HG02852 (cell line): Measurements from ENCODE around the gene PLXDC1.

Experiments
- ATAC-seq: cut with Tn5 transposase; IDR thresholded peaks from one replicate; pipeline ENCODE4 v1.9.1; 2021; ENCODE audit warnings: mild to moderate bottlenecking, moderate library complexity; ENCODE audit not compliant: unreplicated experiment

The PLXDC1 gene

DNA sequence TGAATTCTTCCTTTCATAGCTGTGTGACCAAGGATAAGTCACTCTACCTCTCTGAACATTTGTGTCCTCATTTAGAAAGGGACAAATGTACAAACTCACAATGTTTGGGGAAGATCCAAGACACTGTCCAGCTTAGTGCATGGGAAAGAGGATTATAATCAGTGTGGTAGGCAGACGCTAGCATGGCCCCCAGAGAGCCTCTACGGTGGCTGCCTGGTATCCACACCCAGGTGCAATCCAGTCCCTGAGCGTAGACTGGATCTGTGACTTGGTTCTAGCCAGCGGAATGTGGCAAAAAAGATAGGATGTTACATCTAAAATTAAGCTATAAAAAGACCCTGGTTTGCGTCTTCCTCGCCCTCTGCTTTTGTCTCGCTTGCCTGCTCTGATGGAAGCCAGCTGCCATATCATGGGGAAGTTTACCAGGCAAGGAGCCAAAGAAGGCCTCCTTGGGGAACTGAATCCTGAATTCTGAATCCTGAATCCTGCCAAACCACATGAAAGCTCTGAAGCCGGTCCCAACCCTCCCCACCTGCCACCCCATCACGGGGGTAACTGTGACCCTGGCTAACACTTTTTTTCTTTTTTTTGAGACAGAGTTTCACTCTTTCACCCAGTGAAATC, 51.7 kb downstream of the PLXDC1 start:
- no peak for ATAC-seq

DNA sequence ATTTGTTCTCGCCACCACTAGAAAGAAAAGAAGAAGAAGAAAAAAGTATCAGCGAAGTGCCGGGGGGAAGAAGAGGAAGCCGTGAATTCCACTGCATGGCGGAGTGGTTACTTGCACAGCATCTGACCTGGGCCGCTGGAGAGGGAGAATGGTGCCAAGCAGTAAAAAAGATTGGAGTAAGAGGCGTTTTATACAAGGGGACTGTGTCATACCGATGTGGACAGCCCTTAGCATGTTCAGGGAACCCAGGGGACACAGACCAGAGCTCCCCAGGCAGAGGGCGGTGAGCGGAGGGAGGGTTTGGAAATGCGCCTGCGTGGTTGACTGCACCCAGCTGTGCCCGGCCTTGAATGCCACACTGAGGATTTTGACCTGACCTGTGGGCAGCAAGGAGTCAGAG, 52.8 kb downstream of the PLXDC1 start:
- no peak for ATAC-seq

DNA sequence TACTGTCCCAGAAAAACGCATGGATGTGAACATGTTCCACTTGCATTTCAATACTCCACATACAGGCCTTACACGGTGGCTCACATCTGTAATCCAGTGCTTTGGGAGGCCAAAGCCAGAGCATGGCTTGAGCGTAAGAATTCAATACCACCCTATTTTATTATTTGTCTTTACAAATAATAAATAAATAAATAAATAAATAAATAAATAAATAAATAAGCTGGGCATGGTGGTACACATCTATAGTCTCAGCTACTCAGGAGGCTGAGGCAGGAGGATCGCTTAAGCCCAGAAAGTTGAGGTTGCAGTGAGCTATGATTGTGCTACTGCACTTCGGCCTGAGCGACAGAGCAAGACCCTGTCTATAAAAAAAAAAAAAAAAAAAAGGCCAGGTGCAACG, 53.9 kb downstream of the PLXDC1 start:
- ATAC-seq = no peak

DNA sequence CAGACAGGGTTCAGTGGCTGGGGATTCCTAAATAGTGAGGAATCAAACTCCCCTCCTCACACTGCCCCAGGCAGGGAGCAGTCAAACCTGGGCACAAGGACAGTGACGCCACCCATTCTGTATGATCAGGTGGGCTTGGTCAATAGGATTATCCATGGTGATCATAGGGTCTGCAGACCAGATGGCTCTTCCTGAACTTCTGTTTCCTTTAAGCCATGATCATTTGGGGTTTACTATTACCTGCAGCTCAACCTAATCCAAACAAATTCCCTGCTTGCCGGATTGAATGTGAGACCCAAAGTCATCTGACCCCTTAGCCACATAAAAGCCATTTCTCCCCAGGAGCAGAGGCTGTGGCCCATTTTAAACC, 54.3 kb downstream of the PLXDC1 start:
- no peak for ATAC-seq

DNA sequence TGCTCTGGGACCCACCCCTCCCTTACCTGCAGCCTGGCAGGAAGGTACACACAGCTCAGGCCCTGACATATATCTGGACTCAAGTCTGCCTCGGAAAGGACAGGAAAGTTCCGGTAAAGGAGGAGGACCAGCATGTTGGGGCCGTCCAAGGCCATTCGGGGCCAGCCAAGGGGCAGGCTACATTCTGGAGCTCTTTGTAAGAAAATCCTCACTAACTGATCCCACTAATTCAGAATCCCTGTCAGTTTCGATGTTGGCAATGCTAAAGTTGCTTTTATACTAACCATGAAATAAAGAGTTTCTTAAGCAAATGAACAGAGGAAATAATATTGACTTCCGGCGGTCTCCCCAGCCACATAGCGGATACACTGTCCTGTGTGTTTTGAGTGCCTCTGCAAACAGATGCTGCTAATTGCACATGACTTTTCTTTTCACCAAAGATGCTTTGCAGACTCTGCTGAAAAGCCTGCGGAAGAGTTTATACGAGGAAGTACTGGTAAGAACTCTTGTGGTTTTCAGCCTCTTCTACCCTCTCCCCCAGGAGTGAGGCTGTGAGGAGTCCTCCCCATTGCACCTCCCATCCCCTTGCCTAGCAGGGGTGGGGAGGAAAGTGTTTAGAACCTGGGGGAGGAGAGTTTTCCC, 54.8 kb downstream of the PLXDC1 start:
- no peak for ATAC-seq

DNA sequence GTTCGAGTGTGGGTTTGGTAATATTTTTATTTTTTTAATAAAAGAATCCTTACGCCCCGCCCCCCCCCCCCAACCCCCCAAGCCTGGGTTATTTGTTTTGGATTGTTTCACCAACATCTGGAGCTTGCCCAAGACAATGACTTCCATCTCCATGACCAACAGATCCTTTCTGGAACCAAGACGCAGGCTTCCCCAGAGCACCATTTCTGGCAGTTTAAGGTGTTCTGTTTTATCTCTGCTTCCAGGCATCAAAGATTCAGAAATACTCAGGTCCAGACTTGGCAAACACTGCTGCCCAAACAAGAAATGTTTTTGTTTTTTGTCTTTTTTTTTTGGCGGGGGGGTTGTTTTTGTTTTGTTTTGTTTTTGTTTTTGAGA, 56.1 kb downstream of the PLXDC1 start:
- no peak for ATAC-seq

DNA sequence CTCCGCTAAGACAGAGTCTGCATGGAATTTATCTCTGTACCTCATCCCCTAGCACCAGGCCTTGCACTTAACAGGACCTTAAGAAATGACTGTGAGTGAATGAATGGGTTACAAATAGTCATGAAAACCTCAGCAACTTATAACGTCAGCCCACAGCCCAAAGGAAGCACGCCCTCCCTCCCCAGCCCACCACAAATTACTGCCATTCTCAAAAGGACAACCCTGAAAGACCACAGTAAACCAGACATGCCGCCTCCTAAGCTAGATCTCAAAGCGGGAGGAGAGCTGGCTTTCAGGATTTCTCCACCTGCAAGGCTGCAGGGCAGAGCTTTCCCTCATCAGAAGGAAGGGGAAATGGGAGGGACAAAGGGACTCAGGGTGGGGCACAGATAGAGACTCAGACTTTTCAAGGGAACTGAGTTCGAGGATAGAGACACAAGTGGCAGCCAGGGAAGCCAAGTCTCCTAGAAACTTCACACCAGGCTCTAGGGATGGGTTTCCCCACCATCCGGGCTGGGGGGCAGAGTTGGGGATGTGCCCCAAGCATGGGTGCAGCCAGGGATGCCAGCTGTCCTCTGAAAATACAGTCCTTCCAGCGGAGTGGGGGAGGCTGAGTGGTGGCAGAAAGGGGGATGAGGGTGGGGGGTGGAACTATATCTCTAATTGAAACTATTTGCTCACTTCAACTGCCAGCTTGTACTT, 56.7 kb downstream of the PLXDC1 start:
- no peak for ATAC-seq

DNA sequence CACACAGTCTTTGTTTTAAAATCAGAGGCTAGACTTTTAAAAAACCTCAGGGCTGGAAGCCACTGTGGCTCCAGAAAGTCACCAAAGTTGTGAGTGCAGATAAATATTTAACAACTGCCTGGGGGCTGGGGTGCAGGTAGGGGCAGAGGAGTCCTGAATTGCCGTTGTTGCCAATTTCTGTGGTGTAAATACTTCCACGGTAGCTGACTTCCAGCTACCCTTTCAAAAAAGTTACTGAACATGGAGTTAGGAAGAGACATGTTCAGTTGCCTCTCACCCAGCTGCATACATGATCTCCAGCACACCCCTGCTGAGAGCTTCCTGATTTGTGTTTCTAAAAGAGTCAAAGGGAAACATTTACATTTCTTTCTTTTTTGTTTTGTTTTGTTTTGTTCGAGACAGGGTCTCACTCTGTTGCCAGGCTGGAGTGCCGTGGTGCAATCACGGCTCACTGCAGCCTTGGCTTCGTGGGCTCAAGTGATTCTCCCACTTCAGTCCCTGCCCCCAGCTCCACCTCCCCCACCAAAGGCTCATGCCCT, 58.7 kb downstream of the PLXDC1 start:
- ATAC-seq = no peak

DNA sequence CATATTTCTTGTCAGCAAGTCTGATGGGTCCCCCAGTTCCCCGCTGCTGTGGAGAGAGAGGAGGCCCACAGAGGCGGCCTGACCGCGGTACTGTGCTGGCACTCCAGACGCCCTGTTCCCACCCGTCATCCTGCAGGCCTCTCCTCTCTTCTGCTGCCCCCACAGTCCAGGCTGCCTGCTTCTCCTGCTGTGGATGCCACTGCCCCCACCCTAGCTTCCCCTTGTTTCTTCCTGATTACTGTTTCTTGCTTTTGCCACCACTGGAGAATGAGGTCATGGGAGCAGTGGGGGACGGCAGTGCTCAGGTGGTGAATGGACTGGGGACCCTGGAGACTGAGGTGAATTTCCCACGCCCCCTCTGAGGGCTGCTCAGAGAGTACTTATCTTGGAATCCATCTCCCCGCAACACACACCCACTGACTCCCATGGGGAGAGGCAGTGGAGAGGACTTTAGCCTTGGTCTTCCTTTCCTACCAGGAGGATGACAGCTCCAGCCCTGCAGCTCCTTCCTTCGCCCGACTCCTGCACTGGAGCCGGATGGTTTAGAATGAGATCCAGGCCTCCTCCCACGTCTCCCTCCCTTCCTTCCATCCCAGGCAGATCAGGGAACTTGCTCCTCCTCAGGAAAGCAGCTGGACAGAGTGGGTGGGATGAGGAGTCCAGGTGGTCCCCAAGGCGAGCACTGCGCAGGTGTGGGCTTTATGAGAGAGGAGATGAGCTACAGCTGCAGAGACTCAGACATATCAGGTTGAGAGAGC, 60.4 kb downstream of the PLXDC1 start:
- ATAC-seq = no peak

DNA sequence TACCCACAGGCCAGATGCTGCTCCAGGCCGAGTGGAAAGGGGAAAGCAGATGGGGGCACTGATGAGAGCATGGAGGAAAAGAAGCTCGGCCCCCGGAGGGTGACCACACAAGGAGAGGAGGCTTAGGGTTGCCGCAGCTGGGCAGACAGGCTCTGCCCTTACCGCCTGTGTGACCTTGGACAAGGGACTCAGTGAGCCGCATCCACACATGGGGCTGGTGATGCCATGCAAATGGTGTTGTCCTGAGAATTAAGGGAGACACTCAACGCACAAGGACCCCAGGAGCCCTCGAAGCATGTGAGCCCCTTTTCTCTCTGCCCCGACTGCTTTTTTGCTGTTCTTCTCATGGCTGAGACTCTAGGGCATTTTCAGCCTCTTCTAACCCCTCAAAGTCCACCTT, 61.0 kb downstream of the PLXDC1 start:
- no peak for ATAC-seq

DNA sequence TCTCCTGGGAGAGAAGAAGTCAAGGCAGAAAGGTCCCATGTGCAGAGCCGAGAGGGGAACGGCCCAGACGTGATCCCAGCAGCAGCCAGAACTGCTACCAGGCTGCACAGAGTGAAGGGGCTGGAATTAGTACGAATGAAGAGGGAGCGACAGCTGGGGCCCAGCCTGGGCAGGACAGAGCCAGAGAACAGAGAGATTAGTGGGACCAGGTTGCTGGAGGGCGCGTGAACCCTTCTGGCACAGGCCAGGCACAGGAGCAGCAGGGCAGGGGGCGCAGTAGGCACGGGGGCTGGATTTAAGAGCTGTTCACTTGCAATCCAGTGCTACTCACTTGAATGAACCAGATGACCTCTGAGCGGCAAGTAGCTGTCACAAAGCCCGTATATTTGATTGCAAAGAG, 66.9 kb downstream of the PLXDC1 start:
- no peak for ATAC-seq

DNA sequence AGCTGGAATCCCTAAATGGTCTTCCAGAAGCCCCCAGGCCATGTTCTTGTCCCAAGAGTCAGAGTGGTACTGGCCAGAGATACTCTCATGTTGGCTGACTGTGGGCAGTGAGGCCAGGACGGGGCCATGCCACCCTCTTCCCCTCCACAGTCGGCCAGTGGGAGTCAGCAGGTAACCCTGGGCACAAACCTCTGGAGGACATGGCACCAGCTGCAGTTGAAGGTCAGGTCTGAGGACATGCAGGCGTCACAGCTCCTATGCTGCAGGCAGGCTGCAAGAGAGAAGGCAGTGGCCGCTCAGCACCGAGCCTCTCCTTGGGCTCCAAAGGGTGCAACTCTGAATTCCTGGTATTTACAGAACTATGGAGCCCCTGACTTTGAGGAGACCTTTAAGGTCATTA, 68.2 kb downstream of the PLXDC1 start:
- ATAC-seq = no peak

DNA sequence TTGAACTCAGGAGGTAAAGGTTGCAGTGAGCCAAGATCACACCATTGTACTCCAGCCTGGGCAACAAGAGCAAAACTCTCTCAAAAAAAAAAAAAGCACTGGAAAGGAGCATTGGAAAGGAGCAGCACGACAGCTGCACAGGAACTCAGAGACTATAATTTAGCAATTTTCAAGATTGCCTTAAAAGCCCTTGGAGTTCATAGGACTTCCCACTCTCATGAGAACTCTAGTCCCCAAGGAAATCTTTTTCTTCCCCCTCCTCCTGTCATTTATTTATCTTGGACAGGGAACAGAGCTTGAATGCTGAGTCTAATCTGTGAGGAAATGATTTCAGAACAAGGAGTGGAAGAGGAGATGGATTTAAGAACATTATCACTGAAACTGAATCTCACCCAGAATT, 69.0 kb downstream of the PLXDC1 start:
- ATAC-seq = no peak

DNA sequence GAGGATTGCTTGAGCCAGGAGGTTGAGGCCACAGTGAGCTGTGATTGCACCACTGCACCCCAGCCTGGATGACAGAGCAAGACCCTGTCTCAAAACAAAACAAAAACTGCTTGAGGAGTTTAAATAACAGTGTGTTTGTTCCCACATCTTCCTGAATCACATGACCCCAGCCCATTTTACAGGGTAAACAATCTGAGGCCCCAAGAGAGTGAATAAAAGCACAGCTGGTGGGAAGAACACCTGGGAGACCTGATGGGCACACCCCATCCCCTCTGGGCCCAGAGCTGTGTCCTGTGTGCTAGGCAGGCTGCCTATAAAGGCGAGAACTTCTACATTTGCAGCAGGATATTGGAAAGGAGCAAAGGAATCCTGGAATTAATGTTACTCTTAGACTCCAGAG, 69.6 kb downstream of the PLXDC1 start:
- ATAC-seq = no peak

DNA sequence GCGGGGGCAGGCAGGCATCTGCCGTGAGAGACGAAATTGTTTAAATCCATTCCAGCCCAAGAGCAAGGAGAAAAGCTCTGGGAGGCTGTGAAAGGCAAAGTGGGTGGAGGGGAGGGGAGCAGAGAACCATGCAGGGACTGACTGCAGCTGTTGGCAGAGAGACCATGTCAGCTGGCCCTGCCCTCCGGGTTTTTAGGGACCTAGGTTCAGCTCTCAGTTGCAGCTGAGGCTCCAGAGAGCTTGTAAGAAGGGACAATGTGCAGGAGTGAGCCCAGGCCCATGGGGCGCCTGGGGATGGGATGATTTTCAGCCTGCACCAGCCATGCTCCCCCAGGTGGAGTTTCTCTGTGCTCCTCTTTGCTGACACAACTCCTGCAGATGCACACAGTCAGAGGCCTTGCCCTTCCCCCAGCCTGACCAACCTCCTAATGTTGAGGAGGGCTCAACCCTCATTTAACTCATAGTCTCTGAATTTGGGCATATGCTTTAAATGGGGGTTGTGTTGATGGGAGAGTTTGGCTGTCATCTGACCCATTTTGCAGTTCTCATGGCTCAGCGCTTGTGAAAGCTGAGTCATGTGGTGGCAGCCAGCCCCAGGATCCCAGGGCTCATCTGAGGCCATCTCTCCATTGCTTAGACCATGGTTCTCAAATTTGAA, 70.9 kb downstream of the PLXDC1 start:
- no peak for ATAC-seq

DNA sequence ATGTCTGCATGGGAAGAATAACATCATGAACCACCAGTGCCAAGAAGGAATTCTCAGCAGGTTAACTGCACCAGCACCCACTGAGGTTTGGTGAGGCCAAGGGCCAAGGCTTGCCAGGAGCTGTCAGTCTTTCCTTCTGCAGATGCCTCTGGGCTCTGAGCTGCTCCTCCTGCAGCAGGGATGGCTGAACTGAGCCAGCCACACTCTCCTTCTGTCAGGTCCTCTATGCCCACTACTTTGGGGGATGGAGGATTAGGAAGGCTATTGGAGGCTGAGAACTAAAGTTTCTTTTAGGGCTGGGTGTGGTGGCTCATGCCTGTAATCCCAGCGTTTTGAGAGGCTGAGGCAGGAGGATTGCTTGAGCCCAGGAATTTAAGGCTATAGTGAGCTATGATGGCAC, 71.6 kb downstream of the PLXDC1 start:
- no peak for ATAC-seq

DNA sequence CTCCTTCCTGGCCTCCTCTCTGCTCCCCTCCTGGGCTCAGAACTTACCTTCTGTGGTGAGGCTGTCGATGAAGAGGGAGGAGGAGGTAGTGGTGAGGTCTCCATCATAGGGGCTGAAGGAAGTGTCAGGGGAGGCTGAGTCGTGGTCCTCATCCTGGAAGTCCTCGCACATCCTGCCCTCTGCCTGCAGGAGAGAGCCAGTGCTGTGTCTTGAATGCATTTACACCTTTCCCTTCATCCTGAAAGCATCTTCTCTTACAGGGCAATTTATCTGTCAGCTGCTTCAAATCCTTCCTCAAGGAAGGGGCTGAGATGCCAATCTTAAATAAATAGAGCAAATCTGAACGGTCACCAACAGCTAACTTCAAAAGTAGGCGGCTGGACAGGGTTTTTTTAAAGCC, 73.6 kb downstream of the PLXDC1 start:
- ATAC-seq = no peak

DNA sequence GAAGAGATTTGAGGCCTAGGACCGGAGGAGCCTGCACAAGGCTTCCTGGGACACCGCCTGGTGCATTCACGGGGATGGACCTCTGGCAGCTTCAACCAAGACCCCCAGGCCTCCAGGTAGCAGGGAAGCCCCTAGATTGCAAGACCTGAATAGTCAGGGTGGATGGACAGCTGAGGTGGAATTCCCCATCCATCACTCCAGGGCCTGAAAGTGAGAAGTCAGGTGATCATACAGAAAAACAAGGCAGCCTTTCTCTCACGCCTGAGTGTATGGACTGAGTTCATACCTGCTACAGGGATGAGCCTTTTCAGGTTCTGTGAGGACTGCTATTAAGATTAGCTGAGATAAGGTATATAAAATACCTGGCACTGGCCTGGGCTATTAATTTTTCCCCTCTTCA, 74.2 kb downstream of the PLXDC1 start:
- ATAC-seq = no peak

DNA sequence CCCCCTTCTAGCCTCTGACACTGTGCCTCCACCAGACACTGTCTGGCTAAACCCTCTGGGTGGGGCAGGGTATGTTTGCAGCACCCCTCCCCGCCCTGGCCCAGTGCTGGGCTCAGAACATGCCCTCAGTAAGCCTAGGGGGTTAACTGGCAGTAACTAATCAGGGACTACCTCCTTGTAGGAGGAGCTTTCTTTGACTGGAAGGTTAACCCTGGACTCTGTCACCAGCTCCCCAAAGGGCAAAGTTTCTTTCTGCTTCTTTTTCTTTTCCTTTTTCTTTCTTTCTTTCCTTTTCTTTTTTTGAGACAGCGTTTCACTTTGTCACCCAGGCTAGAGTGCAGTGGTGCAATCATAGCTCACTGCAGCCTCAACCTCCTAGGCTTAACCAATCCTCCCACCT, 76.8 kb downstream of the PLXDC1 start:
- no peak for ATAC-seq

DNA sequence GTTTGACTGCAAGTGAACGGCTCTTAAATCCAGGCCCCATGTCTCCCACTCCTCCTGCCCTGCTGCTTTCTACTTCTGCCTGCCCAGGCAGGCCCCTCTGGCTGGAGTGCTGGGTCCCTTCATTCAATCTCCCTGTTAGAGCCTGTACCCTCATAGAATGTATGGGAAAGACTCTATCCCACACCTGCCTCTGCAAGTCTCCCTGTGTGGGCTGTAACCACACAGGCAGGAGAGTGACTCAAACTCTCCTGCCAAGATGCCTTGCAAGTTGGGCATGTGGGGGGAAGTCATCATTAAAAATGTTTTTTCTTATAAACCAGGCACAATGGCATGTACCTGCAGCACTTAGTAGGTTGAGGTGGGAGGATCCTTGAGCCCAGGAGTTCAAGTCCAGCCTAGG, 77.5 kb downstream of the PLXDC1 start:
- no peak for ATAC-seq

DNA sequence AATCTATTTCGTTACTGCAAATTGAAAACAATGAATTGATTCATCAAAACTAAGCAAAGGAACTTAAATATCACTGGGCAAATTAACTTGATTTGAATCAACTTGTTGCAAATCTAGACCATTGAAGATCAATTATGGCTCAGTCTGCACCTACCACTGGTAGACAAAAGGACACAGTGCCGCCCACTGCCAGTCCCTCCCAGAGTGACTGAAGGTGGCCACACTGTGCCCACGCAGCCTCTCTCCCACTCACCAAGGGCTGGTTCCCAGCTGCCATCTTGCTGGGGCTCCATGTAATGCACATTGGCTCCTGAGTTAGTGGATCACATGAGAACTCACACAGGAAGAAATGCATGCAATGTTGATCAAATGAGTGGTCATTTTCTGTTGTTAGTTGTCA, 78.1 kb downstream of the PLXDC1 start:
- ATAC-seq = no peak
